ENCODE data around the gene NATD1. TPM values are rescaled to one million over a fixed set of nuclear protein-coding genes. Genes with fewer than 3 reads are reported as not detected.

NATD1 gene
- total RNA-seq, 1 donor from 2014 or later: 15.2 TPM

GRCh38 chr17:21251337-21252010, 1.7 kb downstream of the NATD1 start:
- H3K36me3 ChIP-seq (ENCODE audit: control insufficient read depth, insufficient read depth, low read length): no peaks in the 10 kb centered on the region
- no peaks in the 10 kb centered on the region for H3K27me3 ChIP-seq (ENCODE audit: control insufficient read depth, insufficient read depth, low read length)
- TF ChIP-seq, protein P1, sequence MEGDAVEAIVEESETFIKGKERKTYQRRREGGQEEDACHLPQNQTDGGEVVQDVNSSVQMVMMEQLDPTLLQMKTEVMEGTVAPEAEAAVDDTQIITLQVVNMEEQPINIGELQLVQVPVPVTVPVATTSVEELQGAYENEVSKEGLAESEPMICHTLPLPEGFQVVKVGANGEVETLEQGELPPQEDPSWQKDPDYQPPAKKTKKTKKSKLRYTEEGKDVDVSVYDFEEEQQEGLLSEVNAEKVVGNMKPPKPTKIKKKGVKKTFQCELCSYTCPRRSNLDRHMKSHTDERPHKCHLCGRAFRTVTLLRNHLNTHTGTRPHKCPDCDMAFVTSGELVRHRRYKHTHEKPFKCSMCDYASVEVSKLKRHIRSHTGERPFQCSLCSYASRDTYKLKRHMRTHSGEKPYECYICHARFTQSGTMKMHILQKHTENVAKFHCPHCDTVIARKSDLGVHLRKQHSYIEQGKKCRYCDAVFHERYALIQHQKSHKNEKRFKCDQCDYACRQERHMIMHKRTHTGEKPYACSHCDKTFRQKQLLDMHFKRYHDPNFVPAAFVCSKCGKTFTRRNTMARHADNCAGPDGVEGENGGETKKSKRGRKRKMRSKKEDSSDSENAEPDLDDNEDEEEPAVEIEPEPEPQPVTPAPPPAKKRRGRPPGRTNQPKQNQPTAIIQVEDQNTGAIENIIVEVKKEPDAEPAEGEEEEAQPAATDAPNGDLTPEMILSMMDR (IDR thresholded peaks at IDR 0.05; ENCODE audit: insufficient read depth, low read length, poor library complexity, severe bottlenecking): no peak
- no peak overlapping the region for H3K4me3 ChIP-seq (ENCODE audit: low read depth, low read length)
- DNase-seq (ENCODE audit: low read depth): no peak

GRCh38 chr17:21250854-21251253, 2.4 kb downstream of the NATD1 start:
- no peaks in the 10 kb centered on the region for H3K27me3 ChIP-seq (ENCODE audit: control insufficient read depth, insufficient read depth, low read length)
- H3K36me3 ChIP-seq (ENCODE audit: control insufficient read depth, insufficient read depth, low read length): no peaks in the 10 kb centered on the region
- no peak overlapping the region for H3K4me3 ChIP-seq (ENCODE audit: low read depth, low read length)
- no peak for DNase-seq (ENCODE audit: low read depth)
- TF ChIP-seq, protein P1 (IDR thresholded peaks at IDR 0.05; ENCODE audit: insufficient read depth, low read length, poor library complexity, severe bottlenecking): no peak

- no peak for DNase-seq (ENCODE audit: low read depth)
- H3K36me3 ChIP-seq (ENCODE audit: control insufficient read depth, insufficient read depth, low read length): no peaks in the 10 kb centered on the region
- TF ChIP-seq, protein P1 (IDR thresholded peaks at IDR 0.05; ENCODE audit: insufficient read depth, low read length, poor library complexity, severe bottlenecking): no peak
These were observed 3.1 kb downstream of the NATD1 start for GRCh38 chr17:21249920-21250703.

DNA sequence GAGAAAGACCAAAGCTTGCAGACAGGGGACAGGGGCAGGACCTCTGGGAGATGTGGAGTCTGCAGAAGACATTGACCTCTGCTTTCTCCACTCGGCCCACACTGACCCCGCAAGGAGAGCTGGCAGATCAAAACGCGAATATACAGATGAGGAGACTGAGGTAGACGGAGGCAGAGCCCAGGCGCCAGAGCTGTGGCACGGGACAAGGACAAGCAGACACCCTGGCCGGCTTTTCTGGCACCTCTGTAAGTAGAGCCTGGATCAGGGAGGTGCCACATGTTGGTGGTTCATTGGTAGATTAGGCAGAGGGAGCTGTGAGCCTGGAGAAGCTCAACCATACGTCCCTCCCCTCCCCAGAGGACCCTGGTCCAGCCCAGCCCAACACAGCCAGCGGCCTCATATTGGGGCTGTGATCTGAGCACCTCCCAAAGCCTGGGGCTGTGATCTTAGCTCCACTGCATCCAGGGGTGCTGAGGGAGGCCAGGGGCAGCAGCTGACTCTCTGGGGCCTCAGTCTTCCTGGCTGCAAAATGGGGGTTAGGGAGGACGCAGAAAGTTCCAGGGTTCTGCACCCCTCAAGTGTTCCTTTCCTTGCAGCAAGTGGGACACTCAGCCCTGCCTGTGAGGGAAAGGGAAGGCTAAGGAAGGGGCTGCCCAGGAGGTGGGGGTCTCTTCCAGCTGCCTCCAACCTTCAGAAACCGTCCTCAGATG, 4.0 kb downstream of the NATD1 start:
- H3K36me3 ChIP-seq (ENCODE audit: control insufficient read depth, insufficient read depth, low read length): no peaks in the 10 kb centered on the region
- TF ChIP-seq, protein P1 (IDR thresholded peaks at IDR 0.05; ENCODE audit: insufficient read depth, low read length, poor library complexity, severe bottlenecking): no peak
- no peaks in the 10 kb centered on the region for H3K27me3 ChIP-seq (ENCODE audit: control insufficient read depth, insufficient read depth, low read length)
- no peak for DNase-seq (ENCODE audit: low read depth)
- H3K4me3 ChIP-seq (ENCODE audit: low read depth, low read length): no peak overlapping the region

More at GRCh38 chr17:21249920-21250703, 3.1 kb downstream of the NATD1 start:
- no peak overlapping the region for H3K4me3 ChIP-seq (ENCODE audit: low read depth, low read length)
- no peaks in the 10 kb centered on the region for H3K27me3 ChIP-seq (ENCODE audit: control insufficient read depth, insufficient read depth, low read length)

DNA sequence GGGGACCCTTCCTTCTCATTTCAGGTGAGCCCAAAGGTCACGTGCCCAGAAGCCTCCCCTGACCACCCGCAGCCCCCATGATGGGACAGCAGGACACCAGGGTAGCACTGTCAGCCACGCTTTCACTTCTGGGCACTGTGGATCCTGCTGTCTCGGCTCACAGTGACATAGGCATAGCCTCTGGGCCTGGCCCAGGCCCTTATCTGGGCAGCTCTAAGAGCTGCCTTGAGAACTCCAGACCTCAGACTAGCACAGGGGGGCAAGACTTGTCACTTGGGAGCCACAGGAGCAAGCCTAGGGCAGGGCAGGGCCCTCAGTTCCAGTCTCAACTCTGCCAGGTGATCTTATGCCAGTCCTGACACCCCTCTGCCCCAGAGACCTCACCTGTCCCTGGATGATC, 4.7 kb downstream of the NATD1 start:
- H3K36me3 ChIP-seq (ENCODE audit: control insufficient read depth, insufficient read depth, low read length): no peaks in the 10 kb centered on the region
- no peak for DNase-seq (ENCODE audit: low read depth)
- no peaks in the 10 kb centered on the region for H3K27me3 ChIP-seq (ENCODE audit: control insufficient read depth, insufficient read depth, low read length)
- TF ChIP-seq, protein P1 (IDR thresholded peaks at IDR 0.05; ENCODE audit: insufficient read depth, low read length, poor library complexity, severe bottlenecking): no peak
- no peak overlapping the region for H3K4me3 ChIP-seq (ENCODE audit: low read depth, low read length)
